DND-41 (cell line): ENCODE data around the gene TRNAU1AP.
A peak's percentile ranks its signal among the peaks of the same experiment; 100 is the strongest.

Experiments used
- ATAC-seq: fragments of 200-7000 bp; cut with Tn5 transposase; 3 replicates; pipeline ENCODE4 v1.9.1; 2021; ENCODE audit warnings: low read depth; ENCODE audit not compliant: insufficient read depth
- DNase-seq: peaks from one replicate; pipeline ENCODE4 v3.0.0-alpha.2; 2020
- H2AFZ ChIP-seq: 2 replicates; pipeline ENCODE4 v1.6.0; 2012; ENCODE audit warnings: low read depth, low read length
- H3K27ac ChIP-seq: 2 replicates; pipeline ENCODE4 v1.5.1; 2012; ENCODE audit warnings: low read length, inconsistent platforms
- H3K27me3 ChIP-seq: fragments of 200-600 bp; sonication (generic); 2 replicates; pipeline ENCODE4 v1.6.0; 2012; ENCODE audit warnings: low read length, mild to moderate bottlenecking, inconsistent platforms; ENCODE audit not compliant: insufficient read depth, poor library complexity
- H3K36me3 ChIP-seq: 2 replicates; pipeline ENCODE4 v1.5.1; 2012; ENCODE audit warnings: low read length, inconsistent platforms; ENCODE audit not compliant: insufficient read depth
- H3K4me1 ChIP-seq: 2 replicates; pipeline ENCODE4 v1.5.1; 2012; ENCODE audit warnings: mild to moderate bottlenecking, low read length; ENCODE audit not compliant: insufficient read depth
- H3K4me2 ChIP-seq: 2 replicates; pipeline ENCODE4 v1.6.0; 2012; ENCODE audit warnings: mild to moderate bottlenecking, moderate library complexity, low read length, inconsistent platforms; ENCODE audit not compliant: insufficient read depth
- H3K4me3 ChIP-seq, 2 experiments: fragments of 200-600 bp in 1 of 2; shearing (Covaris generic) in 1 of 2; 2 replicates each; pipeline ENCODE4 v1.5.1; 2012 to 2016; ENCODE audit warnings: inconsistent platforms in 2 of 2, low read length in 2 of 2, mild to moderate bottlenecking in 2 of 2, low read depth in 1 of 2, moderate library complexity in 1 of 2
- H3K79me2 ChIP-seq: 2 replicates; pipeline ENCODE4 v1.6.0; 2012; ENCODE audit warnings: low read length, inconsistent platforms; ENCODE audit not compliant: insufficient read depth
- H3K9ac ChIP-seq: 2 replicates; pipeline ENCODE4 v1.6.0; 2012; ENCODE audit warnings: low read depth, mild to moderate bottlenecking, inconsistent platforms, low read length, moderate library complexity
- H3K9me3 ChIP-seq: 2 replicates; pipeline ENCODE4 v1.5.1; 2012; ENCODE audit warnings: low read length, moderate library complexity, mild to moderate bottlenecking, inconsistent platforms; ENCODE audit not compliant: insufficient read depth, severe bottlenecking
- H4K20me1 ChIP-seq: 2 replicates; pipeline ENCODE4 v1.6.0; 2012; ENCODE audit warnings: low read length; ENCODE audit not compliant: insufficient read depth
- EZH2 ChIP-seq: IDR thresholded peaks from 3 replicates; pipeline ENCODE4 v1.6.1; 2012; ENCODE audit warnings: borderline replicate concordance, low read depth, mild to moderate bottlenecking, moderate library complexity, low read length, inconsistent platforms; ENCODE audit not compliant: severe bottlenecking
- TF ChIP-seq, protein P1 (sequence below): IDR thresholded peaks from 2 replicates; pipeline ENCODE4 v1.5.1; 2012; ENCODE audit warnings: borderline replicate concordance, low read length, moderate library complexity, mild to moderate bottlenecking; ENCODE audit not compliant: poor library complexity, severe bottlenecking; ENCODE audit errors: extremely low read depth

Gene TRNAU1AP

DNA sequence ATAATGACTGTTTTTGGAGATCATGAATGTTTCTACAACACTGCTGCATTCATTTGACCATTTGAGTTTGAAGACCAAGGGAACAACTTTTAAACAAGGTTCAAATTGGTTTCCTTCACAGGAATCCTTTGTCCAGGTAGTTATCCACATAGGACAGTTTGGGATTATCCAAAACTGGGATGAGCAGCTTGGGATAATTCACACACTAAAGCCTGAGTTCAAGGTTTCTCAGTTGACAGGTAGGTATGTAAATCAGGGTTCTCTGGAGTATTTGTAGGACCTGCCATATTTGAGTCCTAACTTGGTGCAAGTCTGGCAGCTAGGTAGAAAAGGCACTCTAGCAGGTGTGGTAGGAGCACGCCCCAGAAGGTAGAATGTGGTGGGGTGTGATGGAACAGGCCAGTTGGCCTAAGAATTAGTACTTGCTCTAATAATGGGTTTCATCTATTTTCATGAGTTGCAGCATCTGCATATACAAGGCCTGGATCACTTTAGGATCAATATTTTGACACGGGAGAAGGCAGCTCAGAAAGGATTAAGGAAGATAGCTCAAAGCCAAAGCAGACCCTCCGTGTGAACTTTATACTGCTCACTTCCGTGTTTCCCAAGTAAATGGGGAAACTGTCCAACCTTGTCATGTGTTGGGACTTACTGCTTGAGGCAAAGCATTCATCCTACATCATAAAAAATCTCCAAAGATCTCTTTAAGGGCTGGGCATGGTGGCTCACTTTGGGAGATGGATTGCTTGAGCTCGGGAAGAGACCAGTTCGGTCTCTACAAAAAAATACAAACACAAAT, 25.1 kb downstream of the TRNAU1AP start:
- H3K79me2 ChIP-seq = peaks cover 29% of the 10 kb centered on the region
- TF ChIP-seq, protein P1, sequence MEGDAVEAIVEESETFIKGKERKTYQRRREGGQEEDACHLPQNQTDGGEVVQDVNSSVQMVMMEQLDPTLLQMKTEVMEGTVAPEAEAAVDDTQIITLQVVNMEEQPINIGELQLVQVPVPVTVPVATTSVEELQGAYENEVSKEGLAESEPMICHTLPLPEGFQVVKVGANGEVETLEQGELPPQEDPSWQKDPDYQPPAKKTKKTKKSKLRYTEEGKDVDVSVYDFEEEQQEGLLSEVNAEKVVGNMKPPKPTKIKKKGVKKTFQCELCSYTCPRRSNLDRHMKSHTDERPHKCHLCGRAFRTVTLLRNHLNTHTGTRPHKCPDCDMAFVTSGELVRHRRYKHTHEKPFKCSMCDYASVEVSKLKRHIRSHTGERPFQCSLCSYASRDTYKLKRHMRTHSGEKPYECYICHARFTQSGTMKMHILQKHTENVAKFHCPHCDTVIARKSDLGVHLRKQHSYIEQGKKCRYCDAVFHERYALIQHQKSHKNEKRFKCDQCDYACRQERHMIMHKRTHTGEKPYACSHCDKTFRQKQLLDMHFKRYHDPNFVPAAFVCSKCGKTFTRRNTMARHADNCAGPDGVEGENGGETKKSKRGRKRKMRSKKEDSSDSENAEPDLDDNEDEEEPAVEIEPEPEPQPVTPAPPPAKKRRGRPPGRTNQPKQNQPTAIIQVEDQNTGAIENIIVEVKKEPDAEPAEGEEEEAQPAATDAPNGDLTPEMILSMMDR = no peak
- TF ChIP-seq EZH2 = no peak
- no peak overlapping the region for H3K27ac ChIP-seq

DNA sequence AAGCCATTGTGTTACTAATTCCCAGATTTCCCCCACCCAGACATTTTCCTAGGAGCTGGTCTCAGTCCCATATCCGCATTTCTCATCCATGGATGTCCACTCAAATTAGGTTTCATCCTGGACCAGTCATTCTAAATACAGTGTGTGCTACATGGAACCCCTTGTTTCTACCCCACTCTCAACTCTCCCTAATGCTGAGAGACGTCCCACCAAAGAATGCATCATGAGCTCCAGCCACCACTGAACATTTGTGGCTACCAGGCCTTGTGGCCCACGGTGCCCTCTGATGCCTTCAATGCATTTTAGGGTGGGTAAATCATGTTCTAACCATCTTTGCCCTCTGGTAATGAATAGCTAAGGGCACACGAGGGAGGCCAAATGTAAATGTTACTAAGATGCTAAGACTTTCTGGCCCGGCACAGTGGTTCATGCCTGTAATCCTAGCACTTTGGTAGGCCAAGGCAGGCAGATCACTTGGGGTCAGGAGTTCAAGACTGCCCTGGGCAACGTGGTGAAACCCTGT, 25.9 kb downstream of the TRNAU1AP start:
- H3K4me3 ChIP-seq = no peak overlapping the region
- TF ChIP-seq EZH2 = no peak
- TF ChIP-seq, protein P1 = no peak

More for the DNA sequence above, 25.1 kb downstream of the TRNAU1AP start:
- H3K4me1 ChIP-seq = peaks cover 33% of the 10 kb centered on the region
- no peak overlapping the region for H2AFZ ChIP-seq
- no peak overlapping the region for H3K9ac ChIP-seq
- peaks cover 63% of the 10 kb centered on the region for H3K36me3 ChIP-seq
- DNase-seq (no peak), ATAC-seq (no peak)
- H3K9me3 ChIP-seq = no peaks in the 10 kb centered on the region
- H3K27me3 ChIP-seq = no peaks in the 10 kb centered on the region
- H3K4me2 ChIP-seq = no peak overlapping the region
- peaks cover 28% of the 10 kb centered on the region for H4K20me1 ChIP-seq
- H3K4me3 ChIP-seq = no peak overlapping the region

DNA sequence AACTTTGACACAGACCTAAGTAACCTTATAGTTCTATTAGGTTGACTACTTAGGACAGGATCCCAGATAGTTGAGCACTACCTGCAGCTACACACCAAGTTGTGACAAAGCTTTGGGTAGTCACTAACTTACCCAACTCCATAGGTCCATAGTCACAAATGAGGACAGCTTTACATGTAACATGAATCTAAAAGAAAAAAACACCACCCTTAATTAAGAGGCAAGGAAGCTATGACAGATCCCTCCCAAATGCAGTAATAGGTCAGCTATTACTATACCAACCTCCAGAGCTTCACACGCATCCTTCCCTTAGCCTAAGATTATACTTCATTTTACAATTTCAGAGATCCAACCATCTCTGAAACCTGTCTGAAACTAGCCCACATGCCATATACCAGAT, 26.5 kb downstream of the TRNAU1AP start:
- ATAC-seq = no peak
- Histone ChIP-seq H3K36me3 (peaks cover 53% of the 10 kb centered on the region), H4K20me1 (peaks cover 28% of the 10 kb centered on the region), H3K27me3 (no peaks in the 10 kb centered on the region), H2AFZ (no peak overlapping the region), H3K4me2 (peak overlapping the region; percentile 84; the same call in 1 of the 2 replicates), H3K9me3 (no peaks in the 10 kb centered on the region), H3K27ac (no peak overlapping the region), H3K4me3 (peak overlapping the region in 1 of 2 experiments; percentile 89; a peak in 1 of 4 replicates), H3K4me1 (peaks cover 33% of the 10 kb centered on the region), H3K9ac (peak overlapping the region; percentile 95), H3K79me2 (peaks cover 29% of the 10 kb centered on the region)
- no peak for TF ChIP-seq EZH2
- TF ChIP-seq, protein P1 = no peak
- DNase-seq = no peak

More for the DNA sequence above, 25.9 kb downstream of the TRNAU1AP start:
- Histone ChIP-seq H2AFZ (no peak overlapping the region), H3K9ac (no peak overlapping the region), H3K4me2 (0 out of 2 replicates have a peak overlapping the region, but pooled peaks have one; percentile 1), H3K79me2 (peaks cover 29% of the 10 kb centered on the region), H3K27ac (no peak overlapping the region), H4K20me1 (peaks cover 28% of the 10 kb centered on the region), H3K36me3 (peaks cover 58% of the 10 kb centered on the region), H3K4me1 (peaks cover 33% of the 10 kb centered on the region), H3K27me3 (no peaks in the 10 kb centered on the region), H3K9me3 (no peaks in the 10 kb centered on the region)
- no peak for DNase-seq
- ATAC-seq = no peak
